H9 (cell line): ENCODE data around the gene RANBP3. TPM values are rescaled to one million over a fixed set of nuclear protein-coding genes. Genes with fewer than 3 reads are reported as not detected.

ENCODE experiments used
- DNase-seq: peaks from one replicate; pipeline ENCODE4 v3.0.0-alpha.2; 2017
- H2AFZ ChIP-seq: one replicate; pipeline ENCODE4 v1.6.1; 2013; ENCODE audit warnings: mild to moderate bottlenecking, low read length, control low read depth, moderate library complexity
- H2AK5ac ChIP-seq: 2 replicates; pipeline ENCODE4 v1.6.1; 2013; ENCODE audit warnings: low read length, control low read depth, mixed read lengths; ENCODE audit not compliant: insufficient read length
- H2BK120ac ChIP-seq: one replicate; pipeline ENCODE4 v1.6.1; 2013; ENCODE audit warnings: low read depth, mild to moderate bottlenecking, low read length, control low read depth, inconsistent platforms; ENCODE audit not compliant: poor library complexity, severe bottlenecking
- H2BK12ac ChIP-seq: 2 replicates; pipeline ENCODE4 v1.6.1; 2013; ENCODE audit warnings: low read length, control low read depth, mixed read lengths, low read depth; ENCODE audit not compliant: insufficient read length
- H2BK15ac ChIP-seq: 2 replicates; pipeline ENCODE4 v1.6.1; 2013; ENCODE audit warnings: low read depth, low read length, control low read depth
- H2BK20ac ChIP-seq: one replicate; pipeline ENCODE4 v1.6.1; 2013; ENCODE audit warnings: low read depth, mild to moderate bottlenecking, low read length, control low read depth, inconsistent platforms; ENCODE audit not compliant: poor library complexity, severe bottlenecking
- H2BK5ac ChIP-seq: 2 replicates; pipeline ENCODE4 v1.6.1; 2013; ENCODE audit warnings: low read length, control low read depth, mixed read lengths; ENCODE audit not compliant: insufficient read length
- H3K14ac ChIP-seq: 2 replicates; pipeline ENCODE4 v1.6.1; 2013; ENCODE audit warnings: low read length, control low read depth; ENCODE audit not compliant: insufficient read depth
- H3K18ac ChIP-seq: 2 replicates; pipeline ENCODE4 v1.6.1; 2013; ENCODE audit warnings: low read depth, mild to moderate bottlenecking, mixed read lengths, low read length, control low read depth; ENCODE audit not compliant: insufficient read length
- H3K23ac ChIP-seq: 2 replicates; pipeline ENCODE4 v1.6.1; 2013; ENCODE audit warnings: low read length, control low read depth, mixed read lengths, low read depth; ENCODE audit not compliant: insufficient read length
- H3K23me2 ChIP-seq: 2 replicates; pipeline ENCODE4 v1.6.1; 2013; ENCODE audit warnings: low read depth, mild to moderate bottlenecking, mixed read lengths, low read length, control low read depth; ENCODE audit not compliant: insufficient read length, poor library complexity, severe bottlenecking
- H3K27ac ChIP-seq: 2 replicates; pipeline ENCODE4 v1.5.1; 2013; ENCODE audit warnings: low read length, control low read depth, mixed read lengths, low read depth; ENCODE audit not compliant: insufficient read length
- H3K27me3 ChIP-seq: 2 replicates; pipeline ENCODE4 v1.6.1; 2013; ENCODE audit warnings: low read length, control low read depth, inconsistent platforms; ENCODE audit not compliant: insufficient read depth
- H3K4ac ChIP-seq: 2 replicates; pipeline ENCODE4 v1.6.1; 2013; ENCODE audit warnings: low read depth, mild to moderate bottlenecking, control low read depth, inconsistent platforms, low read length, moderate library complexity
- H3K4me1 ChIP-seq: 2 replicates; pipeline ENCODE4 v1.6.1; 2013; ENCODE audit warnings: low read length, control low read depth, inconsistent platforms; ENCODE audit not compliant: insufficient read depth
- H3K4me2 ChIP-seq: 2 replicates; pipeline ENCODE4 v1.6.1; 2013; ENCODE audit warnings: low read length, control low read depth, mixed read lengths; ENCODE audit not compliant: insufficient read length, insufficient read depth
- H3K56ac ChIP-seq: 2 replicates; pipeline ENCODE4 v1.6.1; 2013; ENCODE audit warnings: low read depth, mild to moderate bottlenecking, mixed read lengths, low read length, control low read depth; ENCODE audit not compliant: insufficient read length
- H3K79me1 ChIP-seq: 2 replicates; pipeline ENCODE4 v1.6.1; 2013; ENCODE audit warnings: low read depth, mild to moderate bottlenecking, moderate library complexity, low read length, control low read depth, inconsistent platforms; ENCODE audit not compliant: insufficient read depth, poor library complexity, severe bottlenecking
- H3K79me2 ChIP-seq: 2 replicates; pipeline ENCODE4 v1.6.1; 2013; ENCODE audit warnings: low read length, control low read depth, inconsistent platforms; ENCODE audit not compliant: insufficient read depth
- H3K9ac ChIP-seq: 2 replicates; pipeline ENCODE4 v1.6.1; 2013; ENCODE audit warnings: low read length, control low read depth, mixed read lengths; ENCODE audit not compliant: insufficient read length; ENCODE audit errors: extremely low read depth
- H3K9me3 ChIP-seq: one replicate; pipeline ENCODE4 v1.6.1; 2013; ENCODE audit warnings: low read depth, low read length, inconsistent platforms; ENCODE audit not compliant: control insufficient read depth
- H3T11ph ChIP-seq: one replicate; pipeline ENCODE4 v1.6.1; 2013; ENCODE audit warnings: mild to moderate bottlenecking, low read length, control low read depth, inconsistent platforms
- H4K20me1 ChIP-seq: one replicate; pipeline ENCODE4 v1.6.1; 2013; ENCODE audit not compliant: control insufficient read depth, insufficient read length, insufficient read depth
- H4K5ac ChIP-seq: 2 replicates; pipeline ENCODE4 v1.6.1; 2013; ENCODE audit warnings: low read depth, mild to moderate bottlenecking, mixed read lengths, low read length, control low read depth; ENCODE audit not compliant: insufficient read length
- H4K8ac ChIP-seq: replicated peaks from 2 replicates; pipeline ENCODE4 v1.6.1; 2013; ENCODE audit warnings: low read length, control low read depth, mixed read lengths, low read depth; ENCODE audit not compliant: insufficient read length
- H4K91ac ChIP-seq: 2 replicates; pipeline ENCODE4 v1.6.1; 2013; ENCODE audit warnings: low read depth, mild to moderate bottlenecking, moderate library complexity, mixed read lengths, low read length, control low read depth; ENCODE audit not compliant: insufficient read length
- H3K27ac Mint-ChIP-seq, 3 experiments: 2 replicates in 2 of 3; 3 replicates in 1 of 3; pipeline ENCODE4 v1.8.0; 2020 to 2021; ENCODE audit warnings: mixed read lengths in 3 of 3, mild to moderate bottlenecking in 1 of 3, moderate library complexity in 1 of 3
- H3K27me3 Mint-ChIP-seq: 2 replicates; pipeline ENCODE4 v1.8.0; 2021; ENCODE audit warnings: low read depth, mild to moderate bottlenecking, moderate library complexity, mixed read lengths
- H3K36me3 Mint-ChIP-seq, 3 experiments: 2 replicates in 2 of 3; 3 replicates in 1 of 3; pipeline ENCODE4 v1.8.0; 2020 to 2021; ENCODE audit warnings: low read depth in 3 of 3, mixed read lengths in 3 of 3; ENCODE audit not compliant: insufficient read depth in 1 of 3
- H3K4me1 Mint-ChIP-seq, 2 experiments: 2 replicates each; pipeline ENCODE4 v1.8.0; 2020; ENCODE audit warnings: mixed read lengths in 2 of 2
- H3K4me3 Mint-ChIP-seq, 2 experiments: 2 replicates in 1 of 2; 3 replicates in 1 of 2; pipeline ENCODE4 v1.8.0; 2020 to 2021; ENCODE audit warnings: mild to moderate bottlenecking in 2 of 2, mixed read lengths in 2 of 2, moderate library complexity in 1 of 2
- H3K9me3 Mint-ChIP-seq, 2 experiments: 2 replicates in 1 of 2; 3 replicates in 1 of 2; pipeline ENCODE4 v1.8.0; 2020; ENCODE audit warnings: mild to moderate bottlenecking in 2 of 2, mixed read lengths in 2 of 2, moderate library complexity in 1 of 2
- WGBS: extraction: QIAGEN DNeasy Blood & Tissue Kit; methylation state at CpG from one replicate; pipeline ENCODE4 v1.1.7; 2013; ENCODE audit warnings: missing lambda C conversion rate, low lambda C conversion rate, mixed read lengths; ENCODE audit not compliant: insufficient read length; ENCODE audit errors: extremely low coverage; 5-methylcytosine and 5-hydroxymethylcytosine counted together
- total RNA-seq: library from RNA; stranded (reverse); gene quantifications from 2 replicates; pipeline ENCODE4 v1.2.1, GENCODE V29; 2021
- TF ChIP-seq, protein P1 (sequence below): fragments of 200-600 bp; sonication (generic); conservative IDR thresholded peaks from 3 replicates; pipeline ENCODE4 v1.8.0; 2021; ENCODE audit warnings: antibody characterized with exemption, mild to moderate bottlenecking

The RANBP3 gene
- total RNA-seq, 1 experiment from 2014 or later: 86.5 TPM

DNA sequence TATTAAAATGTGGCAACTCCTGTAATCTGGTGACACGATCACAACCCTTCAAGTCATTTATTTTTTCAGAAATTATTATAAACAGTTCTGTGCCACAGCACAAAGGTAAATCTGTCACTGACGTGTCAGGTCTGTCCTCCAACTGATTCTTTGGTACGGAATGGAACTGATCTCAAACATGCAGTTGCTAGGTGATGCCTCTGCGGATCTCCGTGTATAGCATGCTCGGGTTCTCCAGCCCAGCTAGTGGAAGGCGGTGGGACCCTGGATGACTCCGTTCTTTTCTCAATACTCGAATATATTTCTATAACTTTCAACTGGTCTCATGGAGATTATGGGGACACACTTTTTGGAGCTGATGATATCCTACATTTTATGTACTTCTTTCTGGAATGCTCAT is 11.0 kb downstream of the RANBP3 start:
- peaks cover 37 to 45% of the 10 kb centered on the region in 2 experiments for H3K4me1 Mint-ChIP-seq
- Histone ChIP-seq H4K5ac (no peak overlapping the region), H3K56ac (no peak overlapping the region), H3K9me3 (no peaks in the 10 kb centered on the region), H3T11ph (no peak overlapping the region), H3K14ac (no peak overlapping the region), H2AFZ (no peak overlapping the region), H3K27ac (no peak overlapping the region), H2BK20ac (no peak overlapping the region), H3K4me1 (peaks cover 4% of the 10 kb centered on the region; the same call in 1 of the 2 replicates), H3K4me2 (no peak overlapping the region), H2BK12ac (no peak overlapping the region), H2BK5ac (no peak overlapping the region), H2BK120ac (no peak overlapping the region), H2AK5ac (no peak overlapping the region), H3K79me1 (peaks cover 14% of the 10 kb centered on the region), H4K91ac (no peak overlapping the region), H3K23ac (no peak overlapping the region), H4K20me1 (peaks cover 5% of the 10 kb centered on the region), H3K18ac (no peak overlapping the region), H3K4ac (no peak overlapping the region), H3K27me3 (no peaks in the 10 kb centered on the region), H3K9ac (no peak overlapping the region), H2BK15ac (no peak overlapping the region), H3K79me2 (peaks cover 47% of the 10 kb centered on the region; the same call in 1 of the 2 replicates), H4K8ac (no peak overlapping the region), H3K23me2 (no peaks in the 10 kb centered on the region)
- TF ChIP-seq, protein P1, sequence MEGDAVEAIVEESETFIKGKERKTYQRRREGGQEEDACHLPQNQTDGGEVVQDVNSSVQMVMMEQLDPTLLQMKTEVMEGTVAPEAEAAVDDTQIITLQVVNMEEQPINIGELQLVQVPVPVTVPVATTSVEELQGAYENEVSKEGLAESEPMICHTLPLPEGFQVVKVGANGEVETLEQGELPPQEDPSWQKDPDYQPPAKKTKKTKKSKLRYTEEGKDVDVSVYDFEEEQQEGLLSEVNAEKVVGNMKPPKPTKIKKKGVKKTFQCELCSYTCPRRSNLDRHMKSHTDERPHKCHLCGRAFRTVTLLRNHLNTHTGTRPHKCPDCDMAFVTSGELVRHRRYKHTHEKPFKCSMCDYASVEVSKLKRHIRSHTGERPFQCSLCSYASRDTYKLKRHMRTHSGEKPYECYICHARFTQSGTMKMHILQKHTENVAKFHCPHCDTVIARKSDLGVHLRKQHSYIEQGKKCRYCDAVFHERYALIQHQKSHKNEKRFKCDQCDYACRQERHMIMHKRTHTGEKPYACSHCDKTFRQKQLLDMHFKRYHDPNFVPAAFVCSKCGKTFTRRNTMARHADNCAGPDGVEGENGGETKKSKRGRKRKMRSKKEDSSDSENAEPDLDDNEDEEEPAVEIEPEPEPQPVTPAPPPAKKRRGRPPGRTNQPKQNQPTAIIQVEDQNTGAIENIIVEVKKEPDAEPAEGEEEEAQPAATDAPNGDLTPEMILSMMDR: no peak
- H3K36me3 Mint-ChIP-seq: peaks cover 0 to 7% (median 0%) of the 10 kb centered on the region in 3 experiments; a peak in 2 of 7 replicates
- H3K27ac Mint-ChIP-seq: 0 out of 7 replicates have a peak overlapping the region, but pooled peaks of 1 of the 3 experiments have one; percentile 77
- WGBS: no CpG with 5 or more reads among the region's 9 CpGs
- no peaks in the 10 kb centered on the region for H3K27me3 Mint-ChIP-seq
- no peaks in the 10 kb centered on the region for H3K9me3 Mint-ChIP-seq
- no peak overlapping the region for H3K4me3 Mint-ChIP-seq
- no peak for DNase-seq
